ENCODE data around the gene SULT1C2.
"Not testable (repeated sequence)": the region's sequence is repeated elsewhere in the genome, so short reads cannot be mapped to it uniquely, and the experiment has no call there.

Gene SULT1C2

DNA sequence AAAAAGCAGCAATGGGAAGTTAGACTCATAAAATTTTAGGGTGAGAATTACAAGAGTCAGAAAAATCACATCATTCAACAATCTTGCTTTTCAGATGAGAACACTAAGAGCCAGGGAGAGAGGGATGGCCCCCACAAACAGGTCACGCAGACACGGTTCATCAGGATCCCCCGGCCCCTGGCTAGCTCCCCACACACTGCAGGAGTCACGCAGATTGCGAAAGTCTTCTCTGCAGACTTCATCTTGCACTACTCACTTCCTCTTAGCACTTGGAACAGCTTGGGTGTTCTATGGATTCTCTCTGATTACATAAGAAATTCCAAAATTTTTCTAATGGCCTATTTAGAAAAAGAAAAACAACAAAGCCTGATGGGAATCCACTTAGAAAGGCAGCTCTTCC is 21.6 kb upstream of the SULT1C2 start:
- Histone ChIP-seq H3K27ac (ENCODE audit: low read depth, low read length) (no peak overlapping the region), H3K4me3 (ENCODE audit: low read depth, low read length) (no peak overlapping the region), H3K27me3 (ENCODE audit: control insufficient read depth, insufficient read depth, low read length) (no peaks in the 10 kb centered on the region), H3K9me3 (ENCODE audit: control insufficient read depth, insufficient read depth, low read length) (peaks cover 8% of the 10 kb centered on the region; the same call in 1 of the 2 replicates), H3K9ac (ENCODE audit: low read depth, low read length) (no peak overlapping the region), H3K36me3 (ENCODE audit: control insufficient read depth, insufficient read depth, low read length) (no peaks in the 10 kb centered on the region), H3K4me1 (ENCODE audit: control insufficient read depth, insufficient read depth, low read length) (peaks cover 9% of the 10 kb centered on the region; the same call in 1 of the 2 replicates)

GRCh38 chr2:108268001-108268400 is 20.7 kb upstream of the SULT1C2 start:
- Histone ChIP-seq H3K36me3 (ENCODE audit: control insufficient read depth, insufficient read depth, low read length) (no peaks in the 10 kb centered on the region), H3K27me3 (ENCODE audit: control insufficient read depth, insufficient read depth, low read length) (no peaks in the 10 kb centered on the region), H3K9me3 (ENCODE audit: control insufficient read depth, insufficient read depth, low read length) (no peaks in the 10 kb centered on the region), H3K9ac (ENCODE audit: low read depth, low read length) (no peak overlapping the region), H3K4me1 (ENCODE audit: control insufficient read depth, insufficient read depth, low read length) (peaks cover 9% of the 10 kb centered on the region; the same call in 1 of the 2 replicates), H3K4me3 (ENCODE audit: low read depth, low read length) (no peak overlapping the region), H3K27ac (ENCODE audit: low read depth, low read length) (no peak overlapping the region)

DNA sequence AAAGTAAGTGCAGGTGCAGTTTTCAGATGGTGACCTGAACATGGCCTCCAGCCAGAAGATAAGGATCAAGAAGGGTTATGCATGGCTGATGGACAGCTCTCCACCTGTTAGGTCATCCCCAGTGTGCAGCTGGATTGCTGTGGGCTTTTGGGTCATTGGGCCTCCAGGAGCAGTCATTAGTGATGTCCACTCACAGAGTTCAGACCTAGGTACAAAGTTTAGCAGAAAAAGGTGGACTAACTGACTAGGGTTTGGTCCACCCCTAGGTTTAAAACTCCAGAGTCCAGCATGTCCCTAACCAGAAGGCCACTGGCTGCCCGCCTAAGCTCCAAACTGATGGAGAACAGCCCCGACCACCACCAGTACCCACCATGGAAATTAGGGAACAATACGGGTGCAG is 18.3 kb upstream of the SULT1C2 start:
- no peaks in the 10 kb centered on the region for H3K27me3 ChIP-seq (ENCODE audit: control insufficient read depth, insufficient read depth, low read length)
- no peaks in the 10 kb centered on the region for H3K4me1 ChIP-seq (ENCODE audit: control insufficient read depth, insufficient read depth, low read length)
- no peaks in the 10 kb centered on the region for H3K9me3 ChIP-seq (ENCODE audit: control insufficient read depth, insufficient read depth, low read length)
- H3K4me3 ChIP-seq (ENCODE audit: low read depth, low read length): no peak overlapping the region
- no peaks in the 10 kb centered on the region for H3K36me3 ChIP-seq (ENCODE audit: control insufficient read depth, insufficient read depth, low read length)
- no peak overlapping the region for H3K27ac ChIP-seq (ENCODE audit: low read depth, low read length)
- no peak overlapping the region for H3K9ac ChIP-seq (ENCODE audit: low read depth, low read length)

DNA sequence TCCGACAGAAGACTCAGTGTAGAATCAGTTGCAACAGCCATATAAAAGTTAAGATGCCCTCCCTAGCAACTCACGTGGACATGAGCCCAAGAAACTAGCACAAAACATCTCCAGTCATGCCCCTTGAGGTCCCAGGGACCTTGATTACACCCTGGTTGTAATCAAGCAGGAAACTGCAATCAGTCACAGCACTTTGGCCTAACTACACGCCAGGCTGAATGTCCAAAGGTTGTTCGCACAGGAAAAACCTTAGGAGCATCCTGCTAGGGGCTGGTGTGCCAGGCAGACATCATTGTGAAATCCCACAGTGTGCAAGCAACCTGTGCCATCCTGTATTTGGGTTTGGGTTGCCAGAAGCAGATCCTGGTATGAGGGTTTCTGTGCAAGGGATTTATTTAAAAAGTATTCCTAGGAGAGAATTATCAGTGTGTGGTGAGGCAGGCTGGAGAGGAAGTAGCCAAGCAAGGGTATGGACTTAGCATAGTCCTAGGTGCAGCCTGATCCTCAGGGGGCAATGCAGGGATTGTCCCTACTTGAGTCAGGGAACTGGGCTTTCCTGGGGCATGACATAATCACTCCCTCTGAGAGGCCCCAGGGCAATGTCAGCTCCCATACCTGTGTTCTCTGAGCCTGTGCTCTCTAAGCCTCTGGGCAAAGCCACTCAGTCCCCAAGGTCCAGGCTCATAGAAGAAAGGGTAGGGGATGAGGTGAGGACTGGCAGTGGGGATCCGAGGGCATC is 17.8 kb upstream of the SULT1C2 start:
- Histone ChIP-seq H3K27me3 (ENCODE audit: control insufficient read depth, insufficient read depth, low read length) (no peaks in the 10 kb centered on the region), H3K27ac (ENCODE audit: low read depth, low read length) (no peak overlapping the region), H3K9me3 (ENCODE audit: control insufficient read depth, insufficient read depth, low read length) (no peaks in the 10 kb centered on the region), H3K36me3 (ENCODE audit: control insufficient read depth, insufficient read depth, low read length) (no peaks in the 10 kb centered on the region), H3K4me3 (ENCODE audit: low read depth, low read length) (no peak overlapping the region), H3K9ac (ENCODE audit: low read depth, low read length) (no peak overlapping the region), H3K4me1 (ENCODE audit: control insufficient read depth, insufficient read depth, low read length) (no peaks in the 10 kb centered on the region)

DNA sequence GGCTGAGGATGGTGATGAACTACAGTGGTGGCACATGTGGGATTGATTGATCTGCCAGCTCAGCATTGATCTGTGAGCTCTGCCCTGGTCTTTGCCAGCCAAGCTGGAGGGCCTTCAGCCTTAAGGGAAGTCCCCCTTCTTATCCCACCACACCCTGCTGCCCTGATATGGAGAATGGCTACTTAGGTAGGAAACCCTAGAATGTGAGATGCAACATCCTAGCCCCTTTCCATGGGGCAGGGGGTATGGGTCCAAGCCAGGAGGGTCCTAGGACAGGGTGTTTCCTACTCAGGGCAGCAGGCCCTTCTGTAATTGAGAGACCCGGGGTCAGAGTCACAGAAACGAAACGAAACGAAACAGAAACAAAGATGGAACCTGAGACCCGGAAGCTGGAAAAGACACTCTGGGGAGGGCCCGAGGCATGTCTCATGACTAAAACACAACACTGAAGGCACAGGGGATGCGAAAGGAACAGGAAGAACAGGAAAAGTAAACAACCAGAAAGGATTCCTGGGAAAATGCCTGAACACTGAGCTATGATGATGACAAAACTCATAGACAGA is 16.9 kb upstream of the SULT1C2 start:
- Histone ChIP-seq H3K9me3 (ENCODE audit: control insufficient read depth, insufficient read depth, low read length) (no peaks in the 10 kb centered on the region), H3K4me1 (ENCODE audit: control insufficient read depth, insufficient read depth, low read length) (no peaks in the 10 kb centered on the region), H3K9ac (ENCODE audit: low read depth, low read length) (no peak overlapping the region), H3K27me3 (ENCODE audit: control insufficient read depth, insufficient read depth, low read length) (no peaks in the 10 kb centered on the region), H3K4me3 (ENCODE audit: low read depth, low read length) (no peak overlapping the region), H3K36me3 (ENCODE audit: control insufficient read depth, insufficient read depth, low read length) (no peaks in the 10 kb centered on the region), H3K27ac (ENCODE audit: low read depth, low read length) (no peak overlapping the region)

- Histone ChIP-seq H3K4me1 (ENCODE audit: control insufficient read depth, insufficient read depth, low read length) (no peaks in the 10 kb centered on the region), H3K9ac (ENCODE audit: low read depth, low read length) (no peak overlapping the region), H3K27ac (ENCODE audit: low read depth, low read length) (no peak overlapping the region), H3K9me3 (ENCODE audit: control insufficient read depth, insufficient read depth, low read length) (no peaks in the 10 kb centered on the region), H3K4me3 (ENCODE audit: low read depth, low read length) (no peak overlapping the region), H3K36me3 (ENCODE audit: control insufficient read depth, insufficient read depth, low read length) (no peaks in the 10 kb centered on the region), H3K27me3 (ENCODE audit: control insufficient read depth, insufficient read depth, low read length) (no peaks in the 10 kb centered on the region)
Observed at GRCh38 chr2:108278631-108279030, 10.1 kb upstream of the SULT1C2 start.

DNA sequence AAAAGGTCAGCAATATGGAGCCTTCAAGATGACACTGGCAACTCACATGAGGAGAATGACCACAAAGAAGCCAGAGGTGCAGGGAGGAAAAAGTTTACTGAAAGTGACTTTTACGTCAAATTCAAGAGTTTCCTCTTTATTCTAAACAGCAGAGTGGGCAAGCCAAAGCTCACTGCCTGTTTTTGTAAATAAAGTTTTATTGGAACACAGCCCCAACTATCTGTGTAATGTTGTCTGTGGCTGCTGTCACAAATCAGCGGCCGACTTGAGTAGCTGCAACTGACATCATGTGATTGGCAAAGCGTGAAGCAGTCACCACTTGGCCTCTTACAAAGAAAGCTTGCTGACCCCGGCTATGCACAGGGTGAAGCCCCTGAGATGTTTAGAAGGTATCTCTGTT is 9.2 kb upstream of the SULT1C2 start:
- no peaks in the 10 kb centered on the region for H3K36me3 ChIP-seq (ENCODE audit: control insufficient read depth, insufficient read depth, low read length)
- H3K27ac ChIP-seq (ENCODE audit: low read depth, low read length): no peak overlapping the region
- H3K9ac ChIP-seq (ENCODE audit: low read depth, low read length): no peak overlapping the region
- H3K27me3 ChIP-seq (ENCODE audit: control insufficient read depth, insufficient read depth, low read length): no peaks in the 10 kb centered on the region
- H3K4me3 ChIP-seq (ENCODE audit: low read depth, low read length): no peak overlapping the region
- H3K9me3 ChIP-seq (ENCODE audit: control insufficient read depth, insufficient read depth, low read length): no peaks in the 10 kb centered on the region
- H3K4me1 ChIP-seq (ENCODE audit: control insufficient read depth, insufficient read depth, low read length): no peaks in the 10 kb centered on the region

GRCh38 chr2:108280466-108280865 is 8.2 kb upstream of the SULT1C2 start:
- Histone ChIP-seq H3K9me3 (ENCODE audit: control insufficient read depth, insufficient read depth, low read length) (no peaks in the 10 kb centered on the region), H3K27ac (ENCODE audit: low read depth, low read length) (no peak overlapping the region), H3K9ac (ENCODE audit: low read depth, low read length) (no peak overlapping the region), H3K27me3 (ENCODE audit: control insufficient read depth, insufficient read depth, low read length) (no peaks in the 10 kb centered on the region), H3K4me3 (ENCODE audit: low read depth, low read length) (no peak overlapping the region), H3K36me3 (ENCODE audit: control insufficient read depth, insufficient read depth, low read length) (no peaks in the 10 kb centered on the region), H3K4me1 (ENCODE audit: control insufficient read depth, insufficient read depth, low read length) (no peaks in the 10 kb centered on the region)

- not testable (repeated sequence) for H3K4me3 ChIP-seq (ENCODE audit: low read depth, low read length); H3K27ac ChIP-seq (ENCODE audit: low read depth, low read length); H3K9ac ChIP-seq (ENCODE audit: low read depth, low read length); H3K36me3 ChIP-seq (ENCODE audit: control insufficient read depth, insufficient read depth, low read length); H3K27me3 ChIP-seq (ENCODE audit: control insufficient read depth, insufficient read depth, low read length); H3K9me3 ChIP-seq (ENCODE audit: control insufficient read depth, insufficient read depth, low read length)
- peaks cover 10% of the 10 kb centered on the region for H3K4me1 ChIP-seq (ENCODE audit: control insufficient read depth, insufficient read depth, low read length)
Observed at GRCh38 chr2:108284566-108284965, 4.1 kb upstream of the SULT1C2 start.

- H3K4me3 ChIP-seq (ENCODE audit: low read depth, low read length): no peak overlapping the region
Observed at GRCh38 chr2:108285616-108286015, 3.1 kb upstream of the SULT1C2 start.

DNA sequence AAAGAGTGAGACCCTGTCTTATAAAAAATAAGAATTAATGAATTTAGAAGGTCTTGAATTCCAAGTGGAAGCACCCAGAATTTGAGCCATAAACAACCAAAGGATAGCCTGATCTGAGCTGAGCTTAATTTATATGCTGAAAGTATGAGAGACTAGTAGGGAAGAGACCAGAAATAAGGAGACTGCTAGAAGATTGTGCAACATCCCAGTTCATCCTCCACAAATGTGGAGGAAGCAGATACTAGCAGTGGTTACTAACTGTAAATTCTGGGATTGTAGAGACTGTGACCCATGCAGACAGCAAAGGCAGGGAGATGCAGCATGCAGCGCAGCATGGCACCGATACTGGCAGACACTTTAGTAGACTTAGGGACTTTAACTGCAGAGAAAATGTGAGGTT is 1.5 kb upstream of the SULT1C2 start:
- Histone ChIP-seq H3K27ac (ENCODE audit: low read depth, low read length) (no peak overlapping the region), H3K9me3 (ENCODE audit: control insufficient read depth, insufficient read depth, low read length) (no peaks in the 10 kb centered on the region), H3K9ac (ENCODE audit: low read depth, low read length) (no peak overlapping the region), H3K36me3 (ENCODE audit: control insufficient read depth, insufficient read depth, low read length) (no peaks in the 10 kb centered on the region), H3K4me1 (ENCODE audit: control insufficient read depth, insufficient read depth, low read length) (peaks cover 10% of the 10 kb centered on the region), H3K4me3 (ENCODE audit: low read depth, low read length) (no peak overlapping the region), H3K27me3 (ENCODE audit: control insufficient read depth, insufficient read depth, low read length) (no peaks in the 10 kb centered on the region)

More at GRCh38 chr2:108285616-108286015, 3.1 kb upstream of the SULT1C2 start:
- no peaks in the 10 kb centered on the region for H3K27me3 ChIP-seq (ENCODE audit: control insufficient read depth, insufficient read depth, low read length)
- no peak overlapping the region for H3K27ac ChIP-seq (ENCODE audit: low read depth, low read length)
- H3K9ac ChIP-seq (ENCODE audit: low read depth, low read length): no peak overlapping the region
- no peaks in the 10 kb centered on the region for H3K36me3 ChIP-seq (ENCODE audit: control insufficient read depth, insufficient read depth, low read length)
- H3K9me3 ChIP-seq (ENCODE audit: control insufficient read depth, insufficient read depth, low read length): no peaks in the 10 kb centered on the region
- H3K4me1 ChIP-seq (ENCODE audit: control insufficient read depth, insufficient read depth, low read length): peaks cover 10% of the 10 kb centered on the region
